Stimulated activated CD4-positive, alpha-beta T cell treated with anti-CD3 and anti-CD28 coated beads, Interleukin-4, amount 100 ng/mL, for 1 hour (primary cell): Measurements from ENCODE around the gene CRMP1.

Experiments used
- DNase-seq: peaks from one replicate; pipeline ENCODE4 v3.0.0-alpha.2; 2020

The CRMP1 gene

GRCh38 chr4:5790546-5790857 is 102.4 kb downstream of the CRMP1 start:
- DNase-seq, result no peak

DNA sequence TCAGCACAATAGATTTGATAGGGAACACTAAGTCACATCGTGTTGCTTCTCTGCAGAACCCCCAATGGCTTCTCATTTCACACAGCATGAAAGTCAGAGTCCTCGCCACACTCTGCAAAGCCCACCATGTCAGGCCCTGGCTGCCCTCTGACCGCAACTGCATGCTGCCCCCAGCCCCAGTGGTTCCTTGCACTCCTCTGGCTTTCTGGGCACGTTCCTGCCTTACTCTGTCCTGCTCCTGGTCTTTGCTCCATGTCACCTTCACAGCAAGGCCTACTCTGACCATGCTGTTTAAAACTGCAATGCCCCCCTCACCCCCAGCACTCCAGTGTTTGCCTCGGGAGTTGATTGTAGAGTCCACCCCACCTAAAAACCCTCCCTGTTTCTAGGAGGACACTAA is 103.7 kb downstream of the CRMP1 start:
- DNase-seq, result no peak

DNA sequence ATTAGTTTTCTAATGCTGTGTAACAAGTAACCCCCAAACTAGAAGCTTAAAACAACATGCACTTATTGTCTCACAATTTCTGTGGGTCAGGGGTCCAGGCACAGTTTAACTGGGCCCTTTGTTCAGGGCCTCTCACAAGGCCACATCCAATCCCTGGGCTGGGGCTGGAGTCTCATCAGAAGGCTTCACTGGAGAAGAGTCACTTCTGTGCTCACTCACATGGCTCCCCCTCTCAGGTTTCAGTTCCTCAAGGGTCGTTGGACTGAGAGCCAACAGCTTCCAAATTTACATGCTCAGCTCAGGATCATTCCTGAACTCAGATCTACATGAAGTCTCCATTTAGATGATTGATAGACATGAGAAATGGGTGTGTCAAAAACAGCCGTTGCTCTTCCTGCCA is 104.7 kb downstream of the CRMP1 start:
- DNase-seq, result no peak

DNA sequence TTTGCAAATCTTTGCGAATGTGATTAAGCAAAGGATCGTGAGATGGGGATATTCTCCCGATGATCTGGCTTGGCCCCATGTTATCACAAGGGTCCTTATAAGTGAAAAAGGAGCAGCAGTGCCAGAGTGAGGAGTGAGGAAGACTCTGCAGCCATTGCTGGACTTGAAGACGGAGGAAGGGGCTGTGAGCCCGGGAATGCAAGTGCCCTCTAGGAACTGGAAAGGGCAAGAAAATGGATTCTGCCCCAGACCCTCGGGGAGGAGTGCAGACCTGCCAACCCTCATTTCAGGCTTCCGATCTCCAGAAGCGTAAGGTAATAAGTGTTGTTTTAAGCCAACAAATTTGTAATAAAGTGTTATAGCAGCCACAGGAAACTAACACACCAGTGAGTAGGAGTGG is 105.6 kb downstream of the CRMP1 start:
- DNase-seq, result no peak

- DNase-seq, result no peak
Observed at GRCh38 chr4:5785806-5786680, 106.8 kb downstream of the CRMP1 start.

DNA sequence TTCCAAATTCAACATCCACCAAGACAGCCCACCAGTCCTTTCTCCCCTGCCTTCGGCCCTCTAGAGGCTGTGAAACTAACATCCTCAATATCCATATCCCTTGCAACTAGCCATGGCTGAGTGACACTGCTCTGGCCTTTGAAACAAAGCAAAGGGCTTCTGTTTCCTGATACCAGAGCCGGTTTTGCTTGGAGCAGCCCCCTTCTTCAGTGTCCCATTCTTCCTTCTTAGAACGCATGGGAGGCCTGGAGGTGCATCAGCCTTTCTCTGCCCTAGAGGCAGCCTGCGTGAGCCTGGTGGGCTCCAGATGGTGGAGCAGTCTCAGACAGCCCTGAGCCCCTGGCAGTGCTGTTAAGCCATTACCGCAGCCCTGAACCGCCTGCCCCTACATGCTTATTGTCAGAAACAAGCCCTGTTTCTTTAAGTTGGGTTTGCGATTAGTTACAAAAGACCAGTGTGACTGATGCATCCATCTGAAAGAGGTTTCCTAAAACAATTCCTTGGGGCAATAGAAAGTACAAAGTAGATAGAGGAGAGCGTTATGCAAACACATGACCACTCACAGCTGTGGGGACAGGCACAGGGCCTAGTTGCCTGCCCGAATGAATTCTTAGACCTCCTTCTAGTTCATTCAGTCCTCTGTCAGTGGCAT is 107.8 kb downstream of the CRMP1 start:
- no peak for DNase-seq

- DNase-seq, result no peak
Observed at GRCh38 chr4:5784021-5784420, 108.9 kb downstream of the CRMP1 start.

DNA sequence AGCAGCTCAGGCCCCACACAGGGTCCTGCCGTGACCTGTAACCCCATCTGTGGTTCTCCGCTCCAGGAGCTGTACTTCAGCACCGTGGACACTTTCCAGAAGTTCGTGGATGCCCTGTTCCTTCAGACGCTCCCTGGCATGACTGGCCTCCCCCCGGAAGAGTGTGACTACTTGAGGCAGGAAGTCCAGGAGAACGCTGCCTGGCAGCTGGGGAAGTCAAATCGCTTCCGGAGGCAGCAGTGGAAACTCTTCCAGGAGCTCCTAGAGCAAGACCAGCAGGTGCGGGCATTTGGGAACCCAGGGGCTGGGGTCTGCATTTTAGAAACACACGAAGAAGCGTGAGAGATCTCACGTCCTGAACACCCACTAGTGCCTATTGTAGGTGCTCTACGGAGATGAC is 109.4 kb downstream of the CRMP1 start:
- DNase-seq, result no peak

GRCh38 chr4:5782829-5783476 is 109.9 kb downstream of the CRMP1 start:
- DNase-seq, result no peak

GRCh38 chr4:5781691-5782090 is 111.2 kb downstream of the CRMP1 start:
- no peak for DNase-seq

DNA sequence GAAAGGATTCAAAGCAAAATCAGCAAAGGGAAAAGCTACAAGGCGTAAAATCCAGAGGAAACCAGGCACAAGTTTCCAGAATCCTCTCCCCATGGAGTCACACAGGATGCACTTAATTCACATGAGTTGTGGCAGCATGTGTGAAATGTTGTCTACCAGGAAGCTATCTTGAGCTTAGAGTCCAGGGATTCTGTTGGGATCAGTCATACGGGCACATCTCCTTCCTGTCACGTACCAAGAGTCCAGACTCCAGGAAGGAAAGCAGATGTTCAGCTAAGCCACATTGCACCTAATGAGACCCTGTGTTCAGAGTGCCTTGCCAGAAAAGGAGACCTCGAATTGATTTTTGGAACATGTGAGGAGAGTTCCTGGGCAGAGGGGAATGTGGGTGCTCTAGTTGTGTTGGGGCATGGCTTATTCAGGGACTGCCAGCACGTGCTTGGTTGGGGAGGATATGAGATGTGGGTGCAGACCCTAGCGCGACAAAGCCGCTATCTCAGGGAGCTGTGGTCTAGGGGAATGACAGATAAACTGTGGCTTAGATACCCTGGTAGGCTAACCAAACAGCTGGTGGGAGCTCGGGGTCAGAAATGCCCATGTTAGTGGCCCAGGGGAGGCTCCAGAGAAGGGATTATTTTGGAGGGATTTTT is 111.9 kb downstream of the CRMP1 start:
- DNase-seq, result no peak

GRCh38 chr4:5776510-5776909 is 116.4 kb downstream of the CRMP1 start:
- no peak for DNase-seq

DNA sequence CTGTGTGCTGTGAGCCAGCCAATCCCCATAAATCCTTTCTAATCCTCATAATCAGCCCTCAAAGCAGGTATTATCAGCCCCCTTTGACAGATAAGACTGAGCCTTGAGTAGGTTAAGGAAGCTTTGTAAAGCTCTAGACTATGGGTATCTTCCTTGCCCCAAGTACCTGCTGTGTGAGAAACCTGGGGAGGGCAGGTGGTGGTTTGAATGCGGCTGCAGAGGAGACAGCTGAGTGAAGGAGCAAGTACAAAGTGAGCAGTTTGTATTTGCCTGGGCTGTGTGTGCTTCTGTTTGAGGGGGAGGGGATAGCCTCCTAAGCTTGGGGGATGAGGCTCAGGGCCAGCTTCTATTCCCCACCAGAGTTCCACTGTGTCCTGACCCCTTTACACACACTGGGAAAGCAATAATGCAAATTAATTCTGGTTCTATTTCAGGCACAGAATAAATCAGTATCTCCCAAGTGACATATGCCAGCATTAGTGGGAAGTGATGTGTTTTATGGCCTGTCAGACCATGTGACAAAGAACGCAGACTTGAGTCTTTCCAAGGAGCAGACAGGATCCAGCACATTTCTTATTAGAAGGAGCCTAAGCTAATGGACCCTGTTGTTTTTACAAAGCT is 118.4 kb downstream of the CRMP1 start:
- no peak for DNase-seq

DNA sequence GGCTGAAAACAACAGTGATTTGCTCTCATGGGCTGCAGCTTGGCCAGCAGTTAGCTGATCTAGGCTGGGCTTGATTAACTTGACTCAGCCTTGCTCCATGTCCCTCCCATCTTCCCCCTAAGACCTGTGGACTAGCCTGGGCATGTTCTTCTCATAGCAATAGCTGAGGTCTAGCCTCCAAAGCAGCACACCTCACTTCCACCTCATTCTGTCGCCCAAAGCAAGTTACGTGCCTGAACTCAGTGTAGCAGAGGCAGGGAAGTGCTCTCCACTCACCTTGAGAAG is 119.7 kb downstream of the CRMP1 start:
- no peak for DNase-seq

GRCh38 chr4:5772528-5773270 is 120.2 kb downstream of the CRMP1 start:
- DNase-seq, result no peak
